Testis (tissue), 5 donors: ENCODE data around the gene MS4A10. TPM values are rescaled to one million over a fixed set of nuclear protein-coding genes. Genes with fewer than 3 reads are reported as not detected.

ENCODE experiments used
- DNase-seq: peaks from one replicate; pipeline ENCODE4 v3.0.0-alpha.2; 2019
- H3K27ac ChIP-seq, 2 donors: fragments of 200-600 bp; sonication (generic); one replicate each; pipeline ENCODE4 v1.5.1; 2019
- H3K27me3 ChIP-seq: fragments of 200-600 bp; sonication (generic); one replicate; pipeline ENCODE4 v1.5.1; 2019
- H3K36me3 ChIP-seq: fragments of 200-600 bp; sonication (generic); one replicate; pipeline ENCODE4 v1.5.1; 2017; ENCODE audit warnings: low read depth; ENCODE audit errors: missing control alignments
- H3K4me1 ChIP-seq: fragments of 200-600 bp; sonication (generic); one replicate; pipeline ENCODE4 v1.5.1; 2019
- H3K4me3 ChIP-seq, 2 donors: fragments of 200-600 bp; sonication (generic); one replicate each; pipeline ENCODE4 v1.5.1; 2017 to 2019
- H3K9me3 ChIP-seq: fragments of 200-600 bp; sonication (generic); one replicate; pipeline ENCODE4 v1.5.1; 2017
- CTCF ChIP-seq, 3 experiments: fragments of 450-650 bp in 2 of 3; fragments of 200-600 bp in 1 of 3; sonication (generic) in 1 of 3; IDR thresholded peaks; one replicate each; pipeline ENCODE4 v1.5.1; 2016 to 2019; ENCODE audit warnings: antibody characterized with exemption in 3 of 3, mild to moderate bottlenecking in 2 of 3, moderate library complexity in 1 of 3
- POLR2A ChIP-seq: fragments of 450-650 bp; IDR thresholded peaks from one replicate; pipeline ENCODE4 v1.6.1; 2017; ENCODE audit warnings: antibody characterized with exemption, mild to moderate bottlenecking, moderate library complexity
- WGBS, 2 donors: methylation state at CpG; one replicate each; pipeline ENCODE4 v1.1.5; 2018; 5-methylcytosine and 5-hydroxymethylcytosine counted together
- intact Hi-C: fragments of 100-400 bp; cut with DNase I; formaldehyde crosslinking; loops from one replicate; pipeline ENCODE4 v1.15.1; 2023; ENCODE audit warnings: low total_unique reads
- long read RNA-seq, 2 donors: transcript quantifications; one replicate each; lab custom pipeline, GENCODE V29; 2026
- polyA plus RNA-seq: library from polyadenylated mRNA; stranded (reverse); fragments of 350-450 nt; fragmentation: Illumina TruSeq; extraction: RNeasy Lipid Tissue Mini Kit (QIAGEN cat#74804); gene quantifications from one replicate; pipeline ENCODE4 v1.2.3, GENCODE V29; 2014; ENCODE audit warnings: low read depth, low replicate concordance; ENCODE audit not compliant: insufficient read depth
- total RNA-seq, 2 donors: library from RNA; depleted of rRNA; stranded (reverse); fragments of >200 nt; gene quantifications; one replicate each; pipeline ENCODE4 v1.2.3, GENCODE V29; 2016

The MS4A10 gene
- total RNA-seq (under 1 TPM in 1 of 2 donors, not detected in 1; 0.25 TPM), polyA plus RNA-seq (not detected)
- long read RNA-seq, donor 1, result 0 reads
- long read RNA-seq, donor 2, result 0 reads

GRCh38 chr11:60785136-60785535 lies at the start of gene MS4A10:
Gene MS4A10 (plus strand): TSS chr11:60785333. CDS start chr11:60790336, 5,003 bp downstream.
- Histone ChIP-seq H3K36me3 (no peaks in the 10 kb centered on the region), H3K4me3 (no peak within 1 kb of the TSS), H3K27ac (no peak within 1 kb of the TSS), H3K9me3 (no peaks in the 10 kb centered on the region), H3K27me3 (no peaks in the 10 kb centered on the region), H3K4me1 (peaks cover 18% of the 10 kb centered on the region)
- TF ChIP-seq POLR2A (no peak), CTCF (IDR thresholded peaks at IDR 0.05) (no peak)
- intact Hi-C loops, result no loop called here
- WGBS, 2 donors, result 60 to 64% methylated on average over 9 of the region's 9 CpGs
- no peak for DNase-seq

- H3K4me3 ChIP-seq, result no peak overlapping the region
- no peak for TF ChIP-seq CTCF (IDR thresholded peaks at IDR 0.05)
- WGBS, 2 donors, result 81 to 88% methylated on average over 7 of the region's 7 CpGs
- H3K9me3 ChIP-seq, result no peaks in the 10 kb centered on the region
- no peaks in the 10 kb centered on the region for H3K27me3 ChIP-seq
- no peaks in the 10 kb centered on the region for H3K36me3 ChIP-seq
- no peaks in the 10 kb centered on the region for H3K4me1 ChIP-seq
- intact Hi-C loops, result no loop called here
- no peak overlapping the region for H3K27ac ChIP-seq
- DNase-seq, result no peak
Measured at GRCh38 chr11:60739114-60739513, 46.0 kb upstream of the MS4A10 start.

GRCh38 chr11:60740573-60740972 lies 44.6 kb upstream of the MS4A10 start:
- Histone ChIP-seq H3K4me3 (no peak overlapping the region), H3K4me1 (no peaks in the 10 kb centered on the region), H3K27me3 (no peaks in the 10 kb centered on the region), H3K27ac (no peak overlapping the region), H3K9me3 (no peaks in the 10 kb centered on the region), H3K36me3 (no peaks in the 10 kb centered on the region)
- no peak for TF ChIP-seq CTCF (IDR thresholded peaks at IDR 0.05)
- intact Hi-C loops, result no loop called here
- DNase-seq, result no peak

- Histone ChIP-seq H3K4me3 (no peak overlapping the region), H3K27ac (no peak overlapping the region), H3K9me3 (no peaks in the 10 kb centered on the region), H3K36me3 (no peaks in the 10 kb centered on the region), H3K4me1 (peaks cover under 1% of the 10 kb centered on the region), H3K27me3 (no peaks in the 10 kb centered on the region)
- intact Hi-C loops, result no loop called here
- DNase-seq, result no peak
- TF ChIP-seq CTCF (IDR thresholded peaks at IDR 0.05) (no peak), POLR2A (no peak)
- WGBS, 2 donors, result 83 to 93% methylated on average over 3 of the region's 3 CpGs
Measured at GRCh38 chr11:60741421-60741820, 43.7 kb upstream of the MS4A10 start.

GRCh38 chr11:60743058-60743457 lies 42.1 kb upstream of the MS4A10 start:
- Histone ChIP-seq H3K27me3 (no peaks in the 10 kb centered on the region), H3K9me3 (no peaks in the 10 kb centered on the region), H3K27ac (no peak overlapping the region), H3K4me3 (no peak overlapping the region), H3K36me3 (no peaks in the 10 kb centered on the region), H3K4me1 (peaks cover 4% of the 10 kb centered on the region)
- no peak for DNase-seq
- WGBS, 2 donors, result 95 to 97% methylated on average over 1 of the region's 1 CpG
- intact Hi-C loops, result no loop called here
- no peak for TF ChIP-seq POLR2A
- no peak for TF ChIP-seq CTCF (IDR thresholded peaks at IDR 0.05)
